Measurements from ENCODE around the gene SZT2.
A peak's percentile ranks its signal among the peaks of the same experiment; 100 is the strongest.
"Not testable (repeated sequence)": the region's sequence is repeated elsewhere in the genome, so short reads cannot be mapped to it uniquely, and the experiment has no call there.

SZT2 gene

GRCh38 chr1:43363283-43363934 is 26.3 kb upstream of the SZT2 start:
- peak; percentile 35 for DNase-seq (ENCODE audit: low read depth)

- no peak for DNase-seq (ENCODE audit: low read depth)
These were observed 25.7 kb upstream of the SZT2 start for GRCh38 chr1:43363935-43364525.

- no peak for DNase-seq (ENCODE audit: low read depth)
These were observed 24.0 kb upstream of the SZT2 start for GRCh38 chr1:43365678-43366077.

- no peak for DNase-seq (ENCODE audit: low read depth)
These were observed 23.5 kb upstream of the SZT2 start for GRCh38 chr1:43366179-43366578.

- DNase-seq (ENCODE audit: low read depth), result no peak
These were observed 23.1 kb upstream of the SZT2 start for GRCh38 chr1:43366601-43367025.

- no peak for DNase-seq (ENCODE audit: low read depth)
These were observed 22.4 kb upstream of the SZT2 start for GRCh38 chr1:43367026-43367903.

- peak; percentile 85 for DNase-seq (ENCODE audit: low read depth)
These were observed 21.6 kb upstream of the SZT2 start, which contains the start of gene ELOVL1 for GRCh38 chr1:43367904-43368645. ELOVL1 (minus strand) TSS chr1:43368011; CDS start chr1:43365609, 2,402 bp downstream.

GRCh38 chr1:43368646-43369020 is 21.1 kb upstream of the SZT2 start:
- DNase-seq (ENCODE audit: low read depth), result no peak

- DNase-seq (ENCODE audit: low read depth), result not testable (repeated sequence)
These were observed 19.9 kb upstream of the SZT2 start for GRCh38 chr1:43369779-43370178.

- no peak for DNase-seq (ENCODE audit: low read depth)
These were observed 19.1 kb upstream of the SZT2 start for GRCh38 chr1:43370564-43370963.

- no peak for DNase-seq (ENCODE audit: low read depth)
These were observed 17.5 kb upstream of the SZT2 start for GRCh38 chr1:43372172-43372571.

- peak; percentile 39 for DNase-seq (ENCODE audit: low read depth)
These were observed 16.4 kb upstream of the SZT2 start for GRCh38 chr1:43373066-43373940.

GRCh38 chr1:43376723-43377235 is 12.9 kb upstream of the SZT2 start:
- DNase-seq (ENCODE audit: low read depth), result no peak

GRCh38 chr1:43377831-43378230 is 11.9 kb upstream of the SZT2 start:
- no peak for DNase-seq (ENCODE audit: low read depth)

- DNase-seq (ENCODE audit: low read depth), result no peak
These were observed 10.2 kb upstream of the SZT2 start for GRCh38 chr1:43379476-43379875.

GRCh38 chr1:43381612-43382011 is 8.1 kb upstream of the SZT2 start:
- no peak for DNase-seq (ENCODE audit: low read depth)

GRCh38 chr1:43382027-43382779 is 7.5 kb upstream of the SZT2 start:
- no peak for DNase-seq (ENCODE audit: low read depth)

- no peak for DNase-seq (ENCODE audit: low read depth)
These were observed 6.2 kb upstream of the SZT2 start for GRCh38 chr1:43383449-43383848.

- no peak for DNase-seq (ENCODE audit: low read depth)
These were observed 3.0 kb upstream of the SZT2 start for GRCh38 chr1:43386676-43387075.

GRCh38 chr1:43387976-43388599 is 1.6 kb upstream of the SZT2 start:
- peak; percentile 54 for DNase-seq (ENCODE audit: low read depth)
